GM10248 (cell line): ENCODE results near the gene VPS8.

Source experiments
- CTCF ChIA-PET: fragments of 300-600 bp; sonication (Branson Sonifier 250); formaldehyde crosslinking; extraction: SDS; loops from one replicate; lab custom pipeline; 2021; ENCODE audit warnings: antibody characterized with exemption; lab: Yijun Ruan, JAX
- POLR2A ChIA-PET: fragments of 350-650 bp; sonication (Branson Sonifier 250); formaldehyde crosslinking; extraction: SDS; loops from one replicate; lab custom pipeline; 2020; ENCODE audit warnings: antibody characterized with exemption; lab: Yijun Ruan, JAX
- DNase-seq: peaks from one replicate; pipeline ENCODE4 v3.0.0; 2012; ENCODE audit errors: extremely low spot score
- TF ChIP-seq, protein P1 (sequence below): IDR thresholded peaks from 2 replicates; pipeline ENCODE4 v1.5.1; 2012; ENCODE audit warnings: mild to moderate bottlenecking, low read depth; ENCODE audit errors: extremely low read depth, missing control alignments, control extremely low read depth

The VPS8 gene

GRCh38 chr3:184811999-184812661 is at the start of gene VPS8:
Gene VPS8 (plus strand): TSS chr3:184812166. CDS start chr3:184824633, 12,467 bp downstream.
- ChIA-PET POLR2A (no interaction called here), CTCF (interaction anchor here (0.6 to 1.3 kb wide), 9 partner anchors 8 to 251 kb away, joined by 3 to 6 read pairs (median 3); partner anchors contain the start of gene EPHB3)
- TF ChIP-seq, protein P1, sequence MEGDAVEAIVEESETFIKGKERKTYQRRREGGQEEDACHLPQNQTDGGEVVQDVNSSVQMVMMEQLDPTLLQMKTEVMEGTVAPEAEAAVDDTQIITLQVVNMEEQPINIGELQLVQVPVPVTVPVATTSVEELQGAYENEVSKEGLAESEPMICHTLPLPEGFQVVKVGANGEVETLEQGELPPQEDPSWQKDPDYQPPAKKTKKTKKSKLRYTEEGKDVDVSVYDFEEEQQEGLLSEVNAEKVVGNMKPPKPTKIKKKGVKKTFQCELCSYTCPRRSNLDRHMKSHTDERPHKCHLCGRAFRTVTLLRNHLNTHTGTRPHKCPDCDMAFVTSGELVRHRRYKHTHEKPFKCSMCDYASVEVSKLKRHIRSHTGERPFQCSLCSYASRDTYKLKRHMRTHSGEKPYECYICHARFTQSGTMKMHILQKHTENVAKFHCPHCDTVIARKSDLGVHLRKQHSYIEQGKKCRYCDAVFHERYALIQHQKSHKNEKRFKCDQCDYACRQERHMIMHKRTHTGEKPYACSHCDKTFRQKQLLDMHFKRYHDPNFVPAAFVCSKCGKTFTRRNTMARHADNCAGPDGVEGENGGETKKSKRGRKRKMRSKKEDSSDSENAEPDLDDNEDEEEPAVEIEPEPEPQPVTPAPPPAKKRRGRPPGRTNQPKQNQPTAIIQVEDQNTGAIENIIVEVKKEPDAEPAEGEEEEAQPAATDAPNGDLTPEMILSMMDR = peak; percentile 33
- DNase-seq = peak; percentile 96

GRCh38 chr3:184764191-184764590 is 47.8 kb upstream of the VPS8 start:
- no peak for DNase-seq
- ChIA-PET CTCF (interaction anchor here (1.2 to 1.9 kb wide), 3 partner anchors 14 to 203 kb away, joined by 5 to 8 read pairs (median 6); partner anchors contain the start of gene EPHB3), POLR2A (no interaction called here)
- TF ChIP-seq, protein P1 = no peak

DNA sequence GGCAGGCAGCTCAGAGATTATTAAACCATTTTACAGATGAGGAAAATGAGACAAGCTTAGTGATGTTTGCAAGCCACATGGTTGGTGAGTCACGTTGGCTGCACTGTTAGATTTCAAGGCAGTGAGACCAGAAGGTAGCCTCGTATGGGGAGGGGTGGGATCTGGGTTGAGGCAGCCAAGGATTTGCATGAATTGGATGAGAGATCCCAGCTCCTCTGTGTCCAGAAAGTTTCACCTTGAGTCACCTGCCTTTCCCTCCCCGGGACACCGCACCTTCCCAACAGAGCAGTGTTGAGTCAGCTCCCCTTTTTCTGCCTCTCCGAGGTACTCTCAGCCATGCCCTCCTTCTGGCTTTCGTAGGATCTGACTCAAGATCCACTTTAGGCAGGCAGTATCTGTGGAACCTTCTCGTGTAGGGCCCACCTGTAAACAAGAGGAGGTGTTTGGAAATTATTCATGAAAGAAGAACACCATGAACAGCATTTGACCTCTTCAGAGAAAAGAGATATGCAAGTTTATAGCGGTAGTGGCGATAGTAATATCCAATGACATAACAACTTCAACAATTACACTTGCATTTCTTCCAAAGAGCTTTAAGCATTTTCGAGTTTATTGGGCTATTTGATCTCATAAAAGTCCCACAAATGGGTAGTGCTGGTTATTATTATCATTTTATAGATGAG is 46.8 kb upstream of the VPS8 start:
- TF ChIP-seq, protein P1 = no peak
- ChIA-PET CTCF (interaction anchor here (1.1 to 2.0 kb wide), 5 partner anchors 10 to 251 kb away, joined by 3 to 8 read pairs (median 6); no protein-coding TSS in a partner anchor), POLR2A (no interaction called here)
- no peak for DNase-seq

DNA sequence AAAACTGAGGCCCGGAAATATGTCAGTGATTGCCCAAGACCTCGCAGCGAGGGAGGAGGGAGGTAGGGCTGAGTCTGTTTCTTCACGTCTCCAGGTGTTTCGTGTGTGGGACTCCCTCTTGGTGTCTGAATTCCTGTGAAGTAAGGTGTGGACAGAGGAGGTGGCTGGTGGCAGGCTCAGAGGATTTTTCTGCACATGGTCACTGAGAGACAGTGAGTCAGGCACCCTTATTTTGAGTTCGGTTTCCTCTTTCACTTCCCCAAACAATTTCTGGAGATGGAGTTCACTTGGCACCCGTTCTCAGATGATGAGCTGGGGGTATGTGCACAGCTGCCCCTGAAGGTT is 46.3 kb upstream of the VPS8 start:
- POLR2A ChIA-PET = no interaction called here
- peak; percentile 48 for DNase-seq
- TF ChIP-seq, protein P1 = no peak
- CTCF ChIA-PET = interaction anchor here (1.1 to 2.0 kb wide), 5 partner anchors 10 to 252 kb away, joined by 3 to 8 read pairs (median 6); no protein-coding TSS in a partner anchor

DNA sequence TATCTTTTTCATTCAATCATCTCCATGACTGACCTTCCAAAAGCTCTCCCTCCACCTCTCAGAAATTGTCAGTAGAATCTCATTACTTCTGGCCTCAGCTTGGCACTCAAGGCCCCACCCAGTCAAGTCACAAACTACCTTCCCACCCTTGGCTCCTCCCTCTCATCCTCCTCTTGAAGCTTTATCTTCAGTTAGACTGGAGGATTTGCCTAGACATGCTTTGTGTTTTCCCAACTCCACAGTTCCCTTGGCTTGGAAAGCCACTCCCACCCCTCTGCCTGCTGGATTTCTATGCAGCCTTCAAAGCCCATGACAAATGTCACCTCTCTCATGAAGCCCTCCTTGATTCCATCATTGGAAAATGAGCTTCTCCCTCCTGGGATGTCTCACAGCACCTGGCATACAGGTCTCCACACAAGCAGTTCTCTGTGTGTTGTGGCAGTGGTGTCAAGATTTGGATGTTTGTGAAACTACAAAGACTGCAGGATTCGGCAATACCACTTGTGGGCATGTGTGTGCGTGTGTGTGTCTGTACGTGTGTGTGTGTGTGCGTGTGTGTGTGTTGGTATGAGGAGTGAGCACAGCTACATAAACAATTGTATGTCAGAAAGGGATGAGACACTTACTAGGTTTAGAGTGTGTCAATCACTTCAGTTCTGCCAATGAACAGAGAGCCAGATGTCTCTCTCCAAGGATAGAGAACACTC is 45.3 kb upstream of the VPS8 start:
- TF ChIP-seq, protein P1 = no peak
- ChIA-PET POLR2A (no interaction called here), CTCF (interaction anchor here (0.9 to 2.0 kb wide), 9 partner anchors 9 to 254 kb away, joined by 3 to 6 read pairs (median 3); partner anchors contain the start of gene VPS8)
- DNase-seq = no peak

- POLR2A ChIA-PET = no interaction called here
Measured at GRCh38 chr3:184767377-184767776, 44.6 kb upstream of the VPS8 start.

More at GRCh38 chr3:184767377-184767776, 44.6 kb upstream of the VPS8 start:
- DNase-seq = no peak
- CTCF ChIA-PET = interaction anchor here (0.9 to 1.4 kb wide), 4 partner anchors 11 to 255 kb away, joined by 3 to 5 read pairs (median 4); no protein-coding TSS in a partner anchor
- TF ChIP-seq, protein P1 = no peak
